Activated T-cell treated with anti-CD3 and anti-CD28 coated beads, Interleukin-2, amount 50 U/mL, for 4 hours (primary cell): Measurements from ENCODE around the gene GCN1. TPM values are rescaled to one million over a fixed set of nuclear protein-coding genes. Genes with fewer than 3 reads are reported as not detected.
"Not testable (repeated sequence)": the region's sequence is repeated elsewhere in the genome, so short reads cannot be mapped to it uniquely, and the experiment has no call there.

Experiments used
- ATAC-seq, 2 donors: fragments of 200-7000 bp; cut with Tn5 transposase; one replicate each; pipeline ENCODE4 v1.10.0; 2021
- DNase-seq: peaks from one replicate; pipeline ENCODE4 v3.0.0-alpha.2; 2020
- H3K27me3 Mint-ChIP-seq: one replicate; pipeline ENCODE4 v1.8.0; 2021; ENCODE audit warnings: low read depth, mixed read lengths
- H3K36me3 Mint-ChIP-seq: one replicate; pipeline ENCODE4 v1.8.0; 2022; ENCODE audit warnings: mixed read lengths; ENCODE audit not compliant: insufficient read depth
- H3K4me1 Mint-ChIP-seq: one replicate; pipeline ENCODE4 v1.8.0; 2021; ENCODE audit warnings: low read depth, mixed read lengths
- H3K4me3 Mint-ChIP-seq: one replicate; pipeline ENCODE4 v1.8.0; 2021; ENCODE audit warnings: mild to moderate bottlenecking, moderate library complexity, mixed read lengths
- H3K9me3 Mint-ChIP-seq: one replicate; pipeline ENCODE4 v1.8.0; 2021; ENCODE audit warnings: mixed read lengths
- total RNA-seq, 3 donors: library from RNA; stranded (reverse); gene quantifications; one replicate each; pipeline ENCODE4 v1.2.1, GENCODE V29; 2021

The GCN1 gene
- total RNA-seq, 3 donors from 2014 or later: 192 to 204 (median 200) TPM

DNA sequence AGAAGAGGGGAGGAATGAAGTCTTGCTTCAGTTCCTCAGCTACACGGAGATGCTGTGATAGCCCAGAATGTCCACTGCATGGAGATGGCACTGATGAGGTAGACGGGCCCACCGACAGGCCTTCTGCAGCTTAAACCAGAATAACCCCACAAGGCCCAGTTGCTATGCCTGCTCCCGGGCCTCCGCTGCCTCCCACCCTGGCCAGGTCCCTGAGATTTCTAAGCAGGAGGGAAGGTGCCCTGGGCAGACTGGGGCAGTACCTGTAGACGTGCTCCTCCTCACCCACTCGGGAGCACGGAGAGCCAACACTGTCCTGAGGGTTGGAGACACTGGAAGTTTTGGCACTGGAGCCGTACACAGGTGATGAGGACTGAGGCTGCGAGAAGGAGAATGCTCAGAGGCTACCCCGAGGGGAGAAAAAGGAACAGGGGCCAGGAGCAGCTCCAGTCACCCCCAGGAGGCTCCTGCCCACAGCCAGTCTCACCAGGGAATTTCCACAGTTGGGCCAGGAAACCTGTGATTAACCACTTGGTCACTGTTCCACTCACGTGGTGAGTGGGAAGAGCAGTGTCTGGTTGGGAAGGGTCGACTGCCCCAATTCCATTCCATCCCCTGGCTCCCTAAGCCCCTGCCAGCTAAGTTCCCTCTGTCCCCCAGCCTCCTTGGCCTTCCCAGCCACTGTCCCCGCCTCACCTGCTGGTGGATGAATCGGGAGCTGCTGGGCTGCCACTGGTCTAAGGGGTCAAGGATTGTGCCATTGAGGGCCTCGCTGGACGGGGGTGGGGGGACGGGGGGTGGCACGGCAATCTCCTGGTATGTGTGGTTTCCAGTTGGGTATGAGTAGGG is 29.2 kb upstream of the GCN1 start:
- H3K4me3 Mint-ChIP-seq: no peak overlapping the region
- peaks cover 35% of the 10 kb centered on the region for H3K4me1 Mint-ChIP-seq
- H3K27me3 Mint-ChIP-seq: no peaks in the 10 kb centered on the region
- H3K36me3 Mint-ChIP-seq: peaks cover 13% of the 10 kb centered on the region
- no peaks in the 10 kb centered on the region for H3K9me3 Mint-ChIP-seq
- ATAC-seq (no peak), DNase-seq (no peak)

- DNase-seq: no peak
- H3K36me3 Mint-ChIP-seq: peaks cover 13% of the 10 kb centered on the region
- peaks cover 22% of the 10 kb centered on the region for H3K4me1 Mint-ChIP-seq
- no peak for ATAC-seq
- no peaks in the 10 kb centered on the region for H3K27me3 Mint-ChIP-seq
- no peaks in the 10 kb centered on the region for H3K9me3 Mint-ChIP-seq
- H3K4me3 Mint-ChIP-seq: no peak overlapping the region
Observed at GRCh38 chr12:120222288-120222832, 27.8 kb upstream of the GCN1 start.

GRCh38 chr12:120221576-120221900 is 27.0 kb upstream of the GCN1 start:
- no peak for DNase-seq
- Mint-ChIP-seq H3K27me3 (no peaks in the 10 kb centered on the region), H3K36me3 (peaks cover 13% of the 10 kb centered on the region), H3K4me1 (peaks cover 17% of the 10 kb centered on the region), H3K9me3 (no peaks in the 10 kb centered on the region), H3K4me3 (no peak overlapping the region)
- no peak for ATAC-seq

DNA sequence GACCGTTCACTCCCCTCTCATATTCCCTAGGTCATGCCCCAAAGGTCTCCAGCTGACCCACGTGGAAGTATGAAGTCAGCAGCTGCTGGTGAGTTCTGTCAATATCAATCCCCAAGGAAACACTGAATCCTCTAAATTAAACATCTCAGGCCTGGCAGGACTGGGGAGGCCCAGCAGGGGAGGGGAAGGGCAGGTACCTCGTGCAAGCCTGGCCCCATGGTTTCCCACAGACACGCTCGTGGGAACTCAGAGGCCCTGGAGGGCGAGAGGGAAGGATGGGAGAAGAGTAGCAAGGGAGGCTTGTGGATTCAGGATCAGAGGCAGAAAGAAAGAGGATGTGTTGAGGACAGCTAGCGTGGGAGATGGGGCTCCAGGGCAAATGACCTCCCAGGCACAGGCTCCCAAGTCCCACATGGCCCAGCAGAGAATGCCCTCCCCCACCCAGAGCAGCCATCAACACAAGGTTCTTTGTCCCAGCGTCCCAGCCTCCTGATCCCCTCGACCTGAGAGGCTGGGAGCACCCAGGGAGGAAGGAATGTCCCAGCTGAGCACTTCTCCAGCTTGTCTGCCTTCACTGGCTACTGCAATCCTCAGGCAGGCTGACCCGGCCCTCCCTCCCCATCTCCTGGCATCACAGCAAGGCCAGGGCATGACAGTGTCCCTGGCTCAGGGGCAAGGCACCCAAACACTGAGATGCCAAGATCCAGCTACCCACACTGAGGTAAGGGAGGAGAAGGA is 26.5 kb upstream of the GCN1 start:
- no peak for DNase-seq
- no peaks in the 10 kb centered on the region for H3K9me3 Mint-ChIP-seq
- no peaks in the 10 kb centered on the region for H3K27me3 Mint-ChIP-seq
- no peak for ATAC-seq
- H3K4me3 Mint-ChIP-seq: no peak overlapping the region
- peaks cover 11% of the 10 kb centered on the region for H3K4me1 Mint-ChIP-seq
- peaks cover 13% of the 10 kb centered on the region for H3K36me3 Mint-ChIP-seq

GRCh38 chr12:120218680-120219606 is 24.4 kb upstream of the GCN1 start:
- no peak overlapping the region for H3K4me3 Mint-ChIP-seq
- ATAC-seq: no peak
- H3K36me3 Mint-ChIP-seq: peaks cover 25% of the 10 kb centered on the region
- H3K27me3 Mint-ChIP-seq: no peaks in the 10 kb centered on the region
- no peaks in the 10 kb centered on the region for H3K4me1 Mint-ChIP-seq
- H3K9me3 Mint-ChIP-seq: no peaks in the 10 kb centered on the region
- DNase-seq: no peak

GRCh38 chr12:120216742-120217605 is 22.5 kb upstream of the GCN1 start:
- Mint-ChIP-seq H3K9me3 (no peaks in the 10 kb centered on the region), H3K4me1 (no peaks in the 10 kb centered on the region), H3K36me3 (peaks cover 23% of the 10 kb centered on the region), H3K4me3 (no peak overlapping the region), H3K27me3 (no peaks in the 10 kb centered on the region)
- DNase-seq: no peak
- no peak for ATAC-seq

- H3K27me3 Mint-ChIP-seq: no peaks in the 10 kb centered on the region
- DNase-seq (no peak), ATAC-seq (no peak)
- no peaks in the 10 kb centered on the region for H3K4me1 Mint-ChIP-seq
- H3K4me3 Mint-ChIP-seq: no peak overlapping the region
- peaks cover 31% of the 10 kb centered on the region for H3K36me3 Mint-ChIP-seq
- H3K9me3 Mint-ChIP-seq: no peaks in the 10 kb centered on the region
Observed at GRCh38 chr12:120215766-120216735, 21.5 kb upstream of the GCN1 start.

DNA sequence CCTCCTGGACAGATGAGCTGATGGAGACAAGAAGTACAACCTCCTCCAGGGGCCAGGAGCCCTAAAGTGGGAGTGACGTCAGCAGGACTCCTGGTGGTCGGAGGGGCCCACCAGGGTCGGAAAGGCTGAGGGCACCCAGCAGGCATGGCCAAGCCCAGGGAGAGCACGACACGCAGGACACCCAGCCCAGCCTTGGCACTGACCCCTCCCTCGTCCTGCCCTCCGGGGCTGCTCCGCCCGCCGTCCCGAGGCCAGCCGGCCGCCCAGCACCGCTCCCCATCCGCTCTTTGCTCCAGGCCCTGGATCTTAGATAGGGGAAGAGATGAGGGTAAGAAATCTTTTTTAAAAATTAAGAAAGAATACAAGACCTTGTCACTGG is 20.8 kb upstream of the GCN1 start:
- no peaks in the 10 kb centered on the region for H3K9me3 Mint-ChIP-seq
- H3K27me3 Mint-ChIP-seq: no peaks in the 10 kb centered on the region
- H3K36me3 Mint-ChIP-seq: peaks cover 26% of the 10 kb centered on the region
- DNase-seq (no peak), ATAC-seq (no peak)
- no peaks in the 10 kb centered on the region for H3K4me1 Mint-ChIP-seq
- no peak overlapping the region for H3K4me3 Mint-ChIP-seq

DNA sequence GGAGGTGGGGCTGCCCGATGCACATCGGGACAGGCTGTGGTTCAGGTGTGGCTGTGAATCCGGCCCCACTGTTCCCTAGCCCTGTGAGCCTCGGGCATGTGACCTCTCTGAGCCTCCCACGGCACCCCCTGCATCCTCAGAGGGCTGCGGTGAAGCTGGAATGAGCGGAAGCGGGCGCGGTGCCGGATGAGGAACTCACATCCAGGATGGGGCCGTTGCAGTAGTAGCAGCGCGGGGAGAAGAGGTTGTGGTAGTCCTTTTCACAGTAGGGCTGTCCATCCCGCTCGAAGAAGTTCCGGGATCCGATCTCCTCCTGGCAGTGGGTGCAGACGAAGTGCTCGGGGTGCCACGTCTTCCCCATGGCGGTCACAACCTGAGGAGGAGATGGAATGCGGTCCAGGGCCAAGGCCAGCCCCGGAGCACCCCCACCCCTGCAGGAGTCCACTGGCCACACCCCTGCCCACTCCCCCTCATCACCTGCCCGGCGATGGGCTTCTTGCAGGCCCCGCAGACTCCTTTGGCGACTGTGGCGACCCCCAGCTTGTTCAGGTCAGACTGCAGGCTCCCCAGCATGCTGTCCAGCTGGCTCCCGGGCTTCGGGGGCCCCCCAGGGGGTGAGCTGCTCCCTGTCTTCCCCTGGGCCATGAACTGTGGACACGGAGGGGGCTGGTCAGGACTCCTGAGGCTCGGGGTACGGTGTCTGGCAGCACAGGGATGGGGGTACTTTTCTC is 20.3 kb upstream of the GCN1 start:
- Mint-ChIP-seq H3K27me3 (no peaks in the 10 kb centered on the region), H3K4me3 (no peak overlapping the region), H3K36me3 (peaks cover 26% of the 10 kb centered on the region), H3K4me1 (no peaks in the 10 kb centered on the region), H3K9me3 (no peaks in the 10 kb centered on the region)
- DNase-seq (no peak), ATAC-seq (no peak)

GRCh38 chr12:120213758-120214157 is 19.2 kb upstream of the GCN1 start:
- no peaks in the 10 kb centered on the region for H3K9me3 Mint-ChIP-seq
- H3K27me3 Mint-ChIP-seq: no peaks in the 10 kb centered on the region
- ATAC-seq (no peak), DNase-seq (no peak)
- H3K36me3 Mint-ChIP-seq: peaks cover 26% of the 10 kb centered on the region
- no peak overlapping the region for H3K4me3 Mint-ChIP-seq
- H3K4me1 Mint-ChIP-seq: no peaks in the 10 kb centered on the region

- H3K4me1 Mint-ChIP-seq, DNase-seq, H3K9me3 Mint-ChIP-seq, ATAC-seq, H3K4me3 Mint-ChIP-seq, H3K27me3 Mint-ChIP-seq: not testable (repeated sequence)
- peaks cover 26% of the 10 kb centered on the region for H3K36me3 Mint-ChIP-seq
Observed at GRCh38 chr12:120213182-120213581, 18.7 kb upstream of the GCN1 start.

DNA sequence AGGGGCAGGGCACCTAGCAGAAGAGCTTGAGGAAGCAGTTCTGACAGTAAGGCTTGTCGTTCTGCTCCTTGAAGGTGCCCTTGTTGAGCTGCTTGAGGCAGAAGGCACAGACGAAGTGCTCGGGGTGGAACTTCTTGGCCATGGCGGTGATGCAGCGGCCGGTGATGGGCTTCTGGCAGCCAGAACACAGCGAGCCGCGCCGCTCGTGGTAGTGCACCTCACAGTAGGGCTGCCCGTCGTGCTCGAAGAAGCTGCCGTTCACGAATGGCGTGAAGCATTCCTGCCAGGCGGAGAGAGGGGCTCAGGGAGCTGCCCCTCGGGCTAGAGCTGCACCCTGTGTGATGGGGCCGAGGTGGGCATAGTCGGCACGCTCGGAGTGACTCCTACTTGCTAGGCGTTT is 17.8 kb upstream of the GCN1 start:
- Mint-ChIP-seq H3K4me1 (no peaks in the 10 kb centered on the region), H3K4me3 (no peak overlapping the region), H3K9me3 (no peaks in the 10 kb centered on the region), H3K27me3 (no peaks in the 10 kb centered on the region), H3K36me3 (peaks cover 26% of the 10 kb centered on the region)
- DNase-seq (no peak), ATAC-seq (no peak)
